Stomach (tissue), 4 donors: ENCODE data around the gene BECN2.

Source experiments
- EP300 ChIP-seq: sonication (generic); formaldehyde crosslinking; IDR thresholded peaks from one replicate; pipeline ENCODE4 v1.6.1; 2017; ENCODE audit warnings: antibody characterized with exemption
- POLR2A ChIP-seq, 4 donors: fragments of 450-650 bp; IDR thresholded peaks; one replicate each; pipeline ENCODE4 v1.6.1; 2016; ENCODE audit warnings: antibody characterized with exemption in 4 of 4, control low read depth in 2 of 4, mild to moderate bottlenecking in 1 of 4, moderate library complexity in 1 of 4
- TF ChIP-seq, protein P1 (sequence below), 7 experiments: fragments of 450-650 bp in 4 of 7; fragments of 200-600 bp in 3 of 7; sonication (generic) in 3 of 7; IDR thresholded peaks; one replicate each; pipeline ENCODE4 v1.5.1; 2016 to 2019; ENCODE audit warnings: antibody characterized with exemption in 7 of 7, control low read depth in 2 of 7, mild to moderate bottlenecking in 1 of 7

DNA sequence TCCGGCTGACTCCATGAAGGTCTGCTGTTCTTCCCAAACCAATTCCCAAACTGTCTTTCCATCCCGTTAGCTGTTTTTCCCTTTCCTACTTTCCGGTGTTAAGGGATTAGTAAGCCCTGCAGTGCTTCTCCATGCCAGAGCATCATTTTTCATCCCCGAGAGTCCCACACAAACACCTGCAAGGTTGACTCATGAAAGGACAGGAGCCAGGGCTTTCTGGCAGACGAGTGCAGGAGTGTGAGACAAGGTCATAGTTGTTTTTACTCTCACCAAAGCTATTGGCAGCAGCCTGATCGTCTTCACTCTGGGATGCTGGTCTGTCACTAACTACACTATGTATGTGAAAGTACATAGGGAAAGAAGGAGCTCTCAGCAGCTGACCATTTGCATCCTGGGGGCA is 10.2 kb upstream of the BECN2 start:
- TF ChIP-seq EP300 (no peak), POLR2A (IDR thresholded peaks at IDR 0.05) (no peak)
- TF ChIP-seq, protein P1, sequence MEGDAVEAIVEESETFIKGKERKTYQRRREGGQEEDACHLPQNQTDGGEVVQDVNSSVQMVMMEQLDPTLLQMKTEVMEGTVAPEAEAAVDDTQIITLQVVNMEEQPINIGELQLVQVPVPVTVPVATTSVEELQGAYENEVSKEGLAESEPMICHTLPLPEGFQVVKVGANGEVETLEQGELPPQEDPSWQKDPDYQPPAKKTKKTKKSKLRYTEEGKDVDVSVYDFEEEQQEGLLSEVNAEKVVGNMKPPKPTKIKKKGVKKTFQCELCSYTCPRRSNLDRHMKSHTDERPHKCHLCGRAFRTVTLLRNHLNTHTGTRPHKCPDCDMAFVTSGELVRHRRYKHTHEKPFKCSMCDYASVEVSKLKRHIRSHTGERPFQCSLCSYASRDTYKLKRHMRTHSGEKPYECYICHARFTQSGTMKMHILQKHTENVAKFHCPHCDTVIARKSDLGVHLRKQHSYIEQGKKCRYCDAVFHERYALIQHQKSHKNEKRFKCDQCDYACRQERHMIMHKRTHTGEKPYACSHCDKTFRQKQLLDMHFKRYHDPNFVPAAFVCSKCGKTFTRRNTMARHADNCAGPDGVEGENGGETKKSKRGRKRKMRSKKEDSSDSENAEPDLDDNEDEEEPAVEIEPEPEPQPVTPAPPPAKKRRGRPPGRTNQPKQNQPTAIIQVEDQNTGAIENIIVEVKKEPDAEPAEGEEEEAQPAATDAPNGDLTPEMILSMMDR (IDR thresholded peaks at IDR 0.05): no peak
